Renal cortical epithelial cell (primary cell): Measurements from ENCODE around the gene TMEM178A. TPM values are rescaled to one million over a fixed set of nuclear protein-coding genes. Genes with fewer than 3 reads are reported as not detected.

Experiments used
- DNase-seq: peaks from one replicate; pipeline ENCODE4 v3.0.0-alpha.2; 2011; ENCODE audit warnings: low read depth
- total RNA-seq: library from RNA; depleted of rRNA; stranded (reverse); fragments of >200 nt; gene quantifications from 2 replicates; pipeline ENCODE4 v1.2.3, GENCODE V29; 2014

Gene TMEM178A
- total RNA-seq, 1 donor from 2014 or later: 2.9 TPM

DNA sequence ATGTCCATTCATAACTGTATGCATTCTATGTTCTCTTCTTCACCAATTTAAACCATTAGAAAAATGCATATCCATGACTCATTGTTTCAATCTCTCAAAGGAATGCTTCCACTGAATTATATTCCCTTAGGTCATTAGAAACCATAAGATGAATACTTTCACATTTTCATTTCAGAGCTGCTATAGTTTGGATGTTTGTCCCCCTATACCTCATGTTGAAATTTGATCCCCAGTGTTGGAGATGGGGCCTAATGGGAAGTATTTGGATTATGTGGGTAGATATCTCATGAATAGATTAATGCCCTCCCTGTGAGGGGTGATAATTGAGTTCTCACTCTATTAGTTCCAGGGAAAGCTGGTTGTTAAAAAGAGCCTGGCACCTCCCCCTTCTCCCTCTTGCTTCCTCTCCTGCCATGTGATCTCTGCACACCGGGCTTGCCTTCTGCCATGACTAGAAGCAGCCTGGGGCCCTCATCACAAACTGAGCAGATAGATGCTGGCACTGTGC, 77.6 kb downstream of the TMEM178A start:
- peak; percentile 21 for DNase-seq

DNA sequence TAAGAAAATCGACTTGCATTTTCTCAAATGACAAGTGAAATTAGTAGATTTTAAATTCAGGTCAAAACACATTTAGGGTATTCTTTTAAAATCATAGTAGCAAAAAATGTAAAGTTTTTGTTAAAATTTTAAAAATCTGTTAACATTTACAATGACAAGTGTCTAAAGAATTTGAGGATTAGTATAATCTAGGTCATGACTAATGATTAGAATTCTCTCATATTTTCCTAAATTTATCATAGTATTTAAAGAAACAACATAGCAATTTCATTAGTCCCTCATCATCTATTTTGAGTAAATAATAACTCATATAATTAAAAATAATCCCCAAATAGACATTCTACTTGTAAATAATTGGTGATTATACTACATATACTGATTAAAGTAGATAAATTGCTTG, 89.7 kb downstream of the TMEM178A start:
- no peak for DNase-seq

DNA sequence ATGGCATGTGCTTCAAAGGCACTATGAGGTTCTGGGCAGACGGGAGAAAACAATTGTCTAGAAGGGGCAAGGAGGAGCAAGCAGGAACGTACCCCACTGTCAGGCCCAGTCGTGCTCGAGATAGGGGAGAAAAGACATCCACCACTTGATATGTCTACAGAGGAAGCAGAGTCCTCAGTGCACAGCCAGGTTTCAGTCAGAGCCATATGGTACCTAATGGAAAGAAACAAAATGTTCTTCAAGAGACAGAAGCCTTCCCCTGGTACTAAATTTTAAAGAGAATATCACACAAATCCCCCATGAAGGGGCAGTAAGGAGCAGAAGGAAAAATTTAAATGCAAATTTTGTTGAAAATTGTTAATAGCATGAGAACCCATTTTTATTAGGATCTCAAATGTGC, 91.4 kb downstream of the TMEM178A start:
- no peak for DNase-seq

DNA sequence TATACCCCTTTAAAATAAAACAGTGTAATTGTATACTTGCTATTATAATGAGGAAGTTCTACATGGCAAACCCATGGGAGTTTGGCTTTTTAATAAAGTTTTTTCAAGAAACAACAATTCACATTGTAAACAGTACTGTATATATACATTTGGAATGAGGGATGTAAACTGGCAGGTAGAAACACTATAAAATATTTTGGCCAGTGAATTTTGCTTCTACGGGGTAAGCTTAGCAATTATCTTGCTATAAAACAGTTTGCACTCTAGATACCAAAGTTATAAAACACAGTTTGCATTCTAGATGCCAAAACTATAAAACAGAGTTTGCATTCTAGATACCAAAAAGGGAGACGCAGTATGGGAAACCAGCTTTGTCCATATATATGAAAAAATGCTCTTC, 96.7 kb downstream of the TMEM178A start:
- DNase-seq: no peak

Other genes starting within 250 kb of the TMEM178A start
- gene MAP4K3, start 228.6 kb upstream of the TMEM178A start, total RNA-seq: 56.6 and 108 TPM in 2 replicates
- gene THUMPD2, start 113.3 kb downstream of the TMEM178A start, total RNA-seq: 6.9 and 9.8 TPM in 2 replicates